COLO668 (cell line): ENCODE results near the gene FKRP.
"Not testable (repeated sequence)": the region's sequence is repeated elsewhere in the genome, so short reads cannot be mapped to it uniquely, and the experiment has no call there.

ENCODE experiments used
- DNase-seq: peaks from one replicate; lab custom pipeline; 2025; ENCODE audit not compliant: unreplicated experiment; lab: John Stamatoyannopoulos, UW

The FKRP gene

DNA sequence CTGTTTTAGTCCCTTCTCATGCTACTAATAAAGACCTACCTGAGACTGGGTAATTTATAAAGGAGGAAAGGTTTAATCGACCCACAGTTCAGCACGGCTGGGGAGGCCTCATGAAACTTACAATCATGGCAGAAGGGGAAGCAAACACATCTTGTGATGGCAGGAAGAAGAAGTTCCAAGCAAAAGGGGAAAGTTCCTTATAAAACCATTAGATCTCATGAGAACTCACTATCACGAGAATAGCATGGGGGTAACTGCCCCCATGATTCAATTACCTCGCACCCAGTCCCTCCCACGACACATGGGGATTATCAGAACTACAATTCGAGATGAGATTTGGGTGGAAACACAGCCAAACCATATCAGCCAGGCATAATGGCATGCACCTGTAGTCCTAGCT, 13.3 kb downstream of the FKRP start:
- no peak for DNase-seq

DNA sequence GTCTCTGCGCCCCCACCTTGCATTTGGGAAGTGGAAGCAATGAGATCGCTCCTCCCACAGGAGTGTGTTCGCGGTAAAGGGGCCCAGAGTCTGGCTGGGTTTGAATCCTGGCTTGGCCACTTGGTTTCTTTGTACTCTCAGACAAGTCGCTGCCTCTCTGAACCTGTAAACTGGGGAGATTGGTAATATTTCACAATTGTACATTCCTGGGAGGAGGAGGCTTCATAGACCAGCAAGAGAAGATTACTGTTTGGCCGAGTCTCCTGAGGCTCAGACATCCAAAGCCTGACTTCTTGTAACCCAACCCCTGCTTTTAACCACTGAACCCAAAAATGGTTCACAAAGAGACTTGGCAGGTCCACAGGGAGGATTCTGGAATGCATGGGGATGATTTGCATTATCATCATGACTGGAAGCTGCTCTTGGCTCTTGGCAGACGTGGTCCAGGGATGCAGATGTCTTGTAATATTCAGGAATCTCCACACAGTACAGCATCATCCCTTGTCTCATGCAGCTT, 14.0 kb downstream of the FKRP start:
- DNase-seq = no peak

DNA sequence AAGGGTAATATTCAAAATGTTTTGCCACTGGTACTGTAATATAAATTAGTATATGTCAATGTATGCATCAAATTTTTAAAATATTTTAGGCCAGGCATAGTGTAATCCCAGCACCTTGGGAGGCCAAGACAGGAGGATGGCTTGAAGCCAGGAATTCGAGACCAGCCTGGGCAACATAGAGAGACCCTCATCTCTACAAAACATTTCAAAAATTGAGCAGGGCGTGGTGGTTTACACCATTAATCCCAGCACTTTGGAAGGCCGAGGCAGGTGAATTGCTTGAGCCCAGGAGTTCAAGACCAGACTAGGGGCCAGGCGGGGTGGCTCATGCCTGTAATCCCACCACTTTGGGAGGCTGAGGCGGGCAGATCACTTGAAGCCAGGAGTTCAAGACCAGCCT, 14.5 kb downstream of the FKRP start:
- no peak for DNase-seq

DNA sequence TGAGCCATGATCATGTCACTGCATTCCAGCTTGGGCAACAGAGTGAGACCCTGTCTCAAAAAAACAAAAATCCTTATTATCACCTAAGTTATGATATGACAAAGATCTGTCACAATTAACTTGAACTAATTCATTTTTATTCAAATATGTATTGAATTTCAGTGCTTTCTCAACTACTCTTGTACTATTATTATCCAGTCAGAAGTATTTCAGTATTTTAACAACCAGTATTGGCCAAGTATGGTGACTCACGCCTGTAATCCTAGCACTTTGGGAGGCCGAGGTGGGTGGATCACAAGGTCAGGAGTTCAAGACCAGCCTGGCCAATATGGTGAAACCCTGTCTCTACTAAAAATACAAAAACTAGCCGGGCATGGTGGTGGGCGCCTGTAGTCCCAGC, 15.0 kb downstream of the FKRP start:
- DNase-seq = not testable (repeated sequence)

DNA sequence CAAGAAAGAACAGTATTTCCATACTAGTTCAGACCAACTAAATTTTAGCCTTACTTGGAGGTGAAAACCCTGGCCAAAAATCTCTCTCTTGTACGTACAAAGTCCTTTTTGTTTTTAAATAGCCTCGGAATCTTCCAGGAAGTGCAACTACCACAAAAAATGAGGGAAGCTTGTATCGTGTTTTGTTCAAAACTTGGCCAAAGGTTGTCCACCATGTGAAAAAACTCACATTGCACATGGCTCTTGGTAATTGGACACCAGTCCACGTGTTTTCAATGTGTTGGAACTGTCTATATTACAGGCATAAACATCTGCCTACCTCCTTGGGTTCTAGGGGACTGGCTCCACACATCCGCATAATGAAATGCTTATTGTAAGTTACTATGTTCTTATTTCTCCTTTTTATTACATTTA, 15.6 kb downstream of the FKRP start:
- DNase-seq = no peak

DNA sequence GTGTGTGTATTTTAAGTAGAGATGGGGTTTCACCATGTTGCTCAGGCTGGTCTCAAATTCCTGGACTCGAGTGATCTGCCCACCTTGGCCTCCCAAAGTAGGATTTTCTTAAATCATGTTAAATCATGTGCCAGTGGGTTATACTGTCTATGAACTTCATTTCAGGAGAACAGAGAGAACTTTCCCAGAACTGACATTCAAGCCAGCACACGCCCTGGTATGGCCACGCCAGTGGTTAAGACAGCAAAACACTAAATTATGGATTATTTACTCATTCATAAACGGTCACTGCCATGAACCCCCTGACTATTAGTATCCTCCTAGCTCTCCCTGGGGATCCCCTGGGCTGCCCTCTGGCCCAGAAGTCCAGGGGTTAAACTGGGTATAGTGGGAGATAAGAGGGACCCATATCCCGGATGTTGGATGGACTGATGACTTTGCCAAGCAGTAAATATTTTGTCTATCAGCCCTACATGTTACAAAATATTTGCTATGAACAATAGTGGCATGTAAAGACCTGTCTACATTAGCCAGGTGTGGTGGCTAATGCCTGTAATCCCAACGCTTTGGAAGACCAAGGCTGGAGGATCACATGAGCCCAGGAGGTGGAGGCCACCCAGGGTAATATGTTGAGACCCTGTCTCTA, 16.5 kb downstream of the FKRP start:
- peak; percentile 13 for DNase-seq

DNA sequence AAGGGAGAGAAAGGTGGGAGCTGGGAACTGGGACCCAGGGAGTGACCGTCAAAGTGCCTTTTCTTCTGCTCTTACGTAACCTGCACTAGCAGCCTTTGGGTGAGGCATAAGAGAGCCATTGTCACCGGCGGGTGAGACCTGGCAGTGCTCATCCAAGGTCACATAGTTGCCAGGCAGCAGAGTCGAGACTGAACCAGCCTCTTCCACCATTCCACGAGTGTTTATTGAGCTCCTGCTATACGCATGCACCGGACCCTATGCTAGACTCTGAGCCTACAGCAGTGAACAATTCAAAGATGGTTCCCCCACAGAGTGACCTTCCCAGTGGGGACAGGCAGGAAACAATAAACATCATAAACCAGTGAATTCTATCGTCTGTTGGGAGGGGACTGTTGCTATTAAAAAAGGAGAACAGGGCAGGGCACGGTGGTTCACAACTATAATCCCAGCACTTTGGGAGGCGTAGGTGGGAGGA, 19.0 kb downstream of the FKRP start:
- DNase-seq = no peak

DNA sequence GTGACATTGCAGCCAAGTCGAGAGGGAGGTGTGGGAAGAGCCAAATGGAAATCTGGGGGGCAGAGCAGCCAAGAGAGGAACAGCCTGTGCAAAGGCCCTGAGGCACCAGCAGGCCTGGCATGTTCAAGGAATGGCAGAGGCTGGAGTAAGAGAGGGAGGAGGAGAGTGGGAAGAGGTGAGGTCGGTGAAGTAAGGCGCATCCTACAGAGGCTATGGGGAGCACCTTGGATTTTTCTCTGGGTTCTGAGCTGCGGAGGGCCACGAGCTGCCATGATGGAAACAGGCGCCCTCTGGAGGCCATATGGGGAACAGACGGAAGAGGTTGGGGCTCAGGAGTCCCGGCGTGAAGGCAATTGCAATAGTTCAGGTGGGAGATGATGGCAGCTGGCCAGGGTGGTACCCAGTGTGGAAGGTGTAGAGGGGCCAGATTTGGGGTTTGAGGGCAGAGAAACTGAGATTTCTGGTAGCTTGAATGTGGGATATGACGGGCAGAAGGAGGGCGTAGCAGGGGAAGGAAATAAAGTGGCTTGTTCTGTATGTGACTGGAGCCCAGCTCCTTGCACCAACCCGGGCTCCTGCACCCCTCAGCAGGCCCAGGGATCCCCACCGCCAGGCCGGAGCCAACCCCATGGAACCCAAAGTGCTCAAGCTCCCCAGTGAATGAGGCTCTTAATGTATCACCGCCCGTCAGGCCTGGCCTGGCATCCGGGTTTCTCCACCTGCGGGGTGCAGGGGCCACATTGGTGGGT, 20.9 kb downstream of the FKRP start:
- peak; percentile 43 for DNase-seq

DNA sequence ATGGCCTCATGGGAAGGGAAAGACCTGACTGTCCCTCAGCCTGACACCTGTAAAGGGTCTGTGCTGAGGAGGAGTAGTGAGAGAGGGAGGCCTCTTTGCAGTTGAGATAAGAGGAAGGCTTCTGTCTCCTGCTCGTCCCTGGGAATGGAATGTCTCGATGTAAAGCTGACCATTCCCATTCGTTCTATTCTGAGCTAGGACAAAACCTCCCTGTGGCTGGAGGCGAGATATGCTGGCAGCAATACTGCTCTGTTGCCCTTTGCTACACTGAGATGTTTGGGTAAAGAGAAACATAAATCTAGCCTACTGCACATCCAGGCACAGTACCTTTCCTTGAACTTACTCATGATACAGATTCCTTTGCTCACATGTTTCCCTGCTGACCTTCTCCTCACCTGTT, 22.9 kb downstream of the FKRP start:
- not testable (repeated sequence) for DNase-seq

DNA sequence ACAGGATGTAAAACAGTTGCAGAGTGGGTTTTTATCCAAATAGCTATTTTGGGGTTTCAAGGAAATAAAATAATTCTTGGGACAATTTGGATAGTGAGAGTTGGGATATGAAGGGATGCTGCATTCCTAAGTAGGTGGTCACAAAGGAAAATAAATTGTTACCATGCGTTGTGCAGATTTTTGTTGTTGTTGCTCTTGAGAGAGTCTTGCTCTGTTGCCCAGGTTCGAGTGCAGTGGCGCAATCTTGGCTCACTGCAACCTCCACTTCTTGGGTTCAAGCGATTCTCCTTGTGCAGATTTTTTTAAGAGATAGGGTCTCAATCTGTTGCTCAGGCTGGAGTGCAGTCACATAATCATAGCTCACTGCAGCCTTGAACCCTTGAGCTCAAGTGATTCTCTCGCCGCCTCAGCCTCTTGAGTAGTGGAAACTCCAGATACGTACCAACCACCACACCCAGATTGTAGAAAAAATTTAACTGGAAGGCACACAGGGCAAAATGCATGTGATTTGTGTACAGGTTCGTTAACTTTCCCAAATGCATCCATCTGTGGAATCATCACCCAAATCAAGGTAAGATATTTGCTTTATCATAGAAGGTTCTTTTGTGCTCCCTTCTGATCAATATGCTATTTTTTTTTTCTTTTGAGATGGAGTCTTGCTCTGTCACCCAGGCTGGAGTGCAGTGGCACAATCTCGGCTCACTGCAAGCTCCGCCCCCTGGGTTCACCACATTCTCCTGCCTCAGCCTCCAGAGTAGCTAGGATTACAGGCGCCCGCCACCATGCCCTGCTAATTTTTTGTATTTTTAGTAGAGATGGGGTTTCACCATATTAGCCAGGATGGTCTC, 26.5 kb downstream of the FKRP start:
- no peak for DNase-seq

DNA sequence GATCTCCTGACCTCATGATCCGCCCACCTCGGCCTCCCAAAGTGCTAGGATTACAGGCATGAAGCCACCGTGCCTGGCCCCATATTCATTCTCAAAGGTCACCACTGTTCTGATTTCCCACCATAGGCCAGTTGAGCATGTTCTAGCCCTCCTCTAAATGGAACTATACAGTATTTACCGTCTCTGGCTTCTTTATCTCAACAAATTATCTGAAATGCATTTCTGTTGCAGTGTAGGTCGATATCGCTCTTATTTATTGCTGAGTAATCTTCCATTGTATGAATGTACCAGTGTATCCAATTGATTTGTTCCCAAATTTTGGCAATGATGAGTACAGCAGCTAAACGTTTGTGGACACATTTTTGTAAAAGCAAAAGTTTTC, 27.2 kb downstream of the FKRP start:
- no peak for DNase-seq

DNA sequence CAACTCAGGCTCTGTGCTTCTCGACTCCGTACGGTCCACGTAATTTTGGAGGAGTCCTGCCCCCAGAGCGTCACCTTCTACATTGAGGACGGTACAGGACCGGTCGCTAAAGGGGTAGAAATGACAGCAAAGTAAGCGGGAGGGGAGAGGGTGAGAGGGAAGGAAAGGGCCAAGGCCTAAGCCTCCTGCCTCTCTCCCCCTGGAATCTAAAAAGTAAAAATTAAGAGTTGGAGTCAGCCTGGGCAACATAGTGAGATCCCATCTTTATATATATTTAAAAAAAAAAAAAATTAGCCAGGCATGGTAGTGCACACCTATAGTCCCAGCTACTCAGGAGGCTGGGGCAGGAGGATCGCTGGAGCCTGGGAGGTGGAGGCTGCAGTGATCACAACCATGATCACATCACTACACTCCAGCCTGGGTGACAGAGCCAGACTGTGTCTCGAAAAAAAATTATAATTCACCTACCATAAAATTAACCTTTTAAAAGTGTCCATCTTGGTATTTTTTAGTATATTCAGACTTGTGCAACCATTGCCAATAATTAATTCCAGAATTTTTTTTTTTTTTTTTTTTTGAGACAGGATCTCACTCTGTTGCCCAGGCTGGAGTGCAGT, 29.9 kb downstream of the FKRP start:
- DNase-seq = no peak

DNA sequence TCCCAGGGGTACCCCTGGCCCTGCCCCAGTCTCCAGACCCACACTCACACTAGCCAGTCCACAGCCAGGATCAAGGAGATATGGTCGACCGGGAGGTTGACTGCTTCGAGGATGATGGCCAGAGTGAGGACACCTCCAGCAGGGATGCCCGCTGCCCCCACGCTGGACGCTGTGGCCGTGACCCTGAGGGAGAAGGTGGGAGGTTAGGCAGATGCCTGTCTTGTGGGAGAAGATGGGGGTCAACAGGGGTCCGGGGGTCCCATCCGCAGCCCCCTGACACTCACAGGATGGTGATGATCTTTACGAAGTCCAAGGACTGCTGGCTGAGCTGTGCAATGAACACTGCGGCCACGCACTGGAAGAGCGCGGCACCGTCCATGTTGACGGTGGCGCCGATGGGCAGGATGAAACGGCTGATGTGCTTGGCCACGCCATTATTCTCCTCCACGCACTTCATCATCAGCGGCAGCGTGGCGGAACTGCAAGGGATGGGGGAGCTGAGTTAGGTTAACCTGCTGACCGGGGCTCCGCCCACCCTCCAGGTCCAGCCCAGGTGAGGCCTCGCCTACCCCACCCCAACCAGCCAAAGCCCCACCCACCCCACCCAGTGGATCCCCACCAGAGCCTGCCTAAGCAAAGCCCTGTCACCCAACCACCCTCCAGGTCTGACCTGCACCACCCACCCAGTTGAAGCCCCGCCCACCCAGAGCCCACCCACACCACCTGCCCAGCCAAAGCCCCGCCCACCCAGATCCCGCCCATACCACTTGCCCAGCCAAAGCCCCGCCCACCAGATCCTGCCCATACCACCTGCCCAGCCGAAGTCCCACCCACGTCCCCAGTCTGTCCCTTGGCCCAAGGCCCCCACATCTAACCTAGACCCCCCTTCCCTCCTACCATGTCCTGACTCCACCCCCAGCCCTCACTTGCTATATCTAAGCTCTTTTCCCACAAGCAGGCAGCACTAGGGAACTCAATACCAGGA, 31.4 kb downstream of the FKRP start:
- peak; percentile 46 for DNase-seq

DNA sequence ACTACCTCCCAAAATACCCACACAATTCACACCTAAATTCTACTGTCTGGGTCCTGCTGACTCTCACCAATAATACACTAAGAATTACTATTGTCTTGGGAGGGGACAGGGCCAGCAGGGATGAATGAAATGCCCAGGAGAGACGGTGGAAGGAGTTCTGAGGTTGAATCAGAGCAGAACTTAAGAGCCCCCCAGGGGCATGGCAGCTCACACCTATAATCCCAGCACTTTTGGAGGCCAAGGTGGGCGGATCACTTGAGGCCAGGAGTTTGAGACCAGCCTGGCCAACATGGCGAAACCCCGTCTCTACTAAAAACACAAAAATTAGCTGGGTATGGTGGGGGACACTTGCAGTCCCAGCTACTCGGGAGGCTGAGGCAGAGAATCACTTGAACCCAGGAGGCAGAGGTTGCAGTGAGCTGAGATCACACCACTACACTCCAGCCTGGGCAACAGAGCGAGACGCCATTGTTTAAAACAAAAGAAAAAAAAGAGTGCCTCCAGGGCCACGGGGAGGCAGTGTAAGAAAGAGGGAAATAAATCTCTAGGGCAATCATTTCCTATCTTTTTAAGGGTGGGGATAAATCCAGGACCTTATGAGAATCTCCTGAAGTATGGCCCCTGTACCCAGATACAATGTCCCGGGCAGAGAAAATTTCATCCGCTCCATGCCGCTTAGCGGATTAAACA, 32.2 kb downstream of the FKRP start:
- not testable (repeated sequence) for DNase-seq

DNA sequence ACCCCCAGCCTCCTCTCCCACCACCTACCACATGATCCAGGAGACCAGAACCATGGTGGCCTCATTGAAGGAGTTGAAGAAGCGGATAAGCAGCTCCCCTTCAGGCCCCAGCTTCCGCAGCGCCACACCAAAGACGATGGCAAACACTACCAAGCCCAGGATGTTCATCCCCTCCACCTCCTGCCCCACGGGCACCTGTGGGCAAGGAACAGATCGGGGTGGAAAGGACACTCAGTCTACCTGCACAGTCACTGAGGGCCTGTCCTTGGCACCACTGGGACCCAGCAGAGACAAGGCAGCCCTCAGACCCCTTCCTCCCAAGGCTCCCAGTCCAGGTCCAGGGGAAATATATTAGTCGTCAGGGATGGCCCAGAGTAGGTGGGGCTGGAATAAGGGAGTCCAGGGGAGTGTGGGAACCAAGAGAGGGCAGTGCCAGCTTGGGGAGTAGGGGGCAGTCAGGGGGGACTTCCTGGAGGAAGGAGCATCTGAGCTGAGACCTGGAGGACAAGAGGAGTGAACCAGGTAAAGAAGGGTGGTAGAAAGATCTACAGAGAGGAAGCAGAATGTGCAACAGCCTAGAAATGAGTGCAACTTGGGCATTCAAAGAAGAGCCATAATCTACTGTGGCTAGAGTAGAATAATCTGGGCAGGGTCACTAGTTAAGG, 36.6 kb downstream of the FKRP start:
- DNase-seq = no peak

DNA sequence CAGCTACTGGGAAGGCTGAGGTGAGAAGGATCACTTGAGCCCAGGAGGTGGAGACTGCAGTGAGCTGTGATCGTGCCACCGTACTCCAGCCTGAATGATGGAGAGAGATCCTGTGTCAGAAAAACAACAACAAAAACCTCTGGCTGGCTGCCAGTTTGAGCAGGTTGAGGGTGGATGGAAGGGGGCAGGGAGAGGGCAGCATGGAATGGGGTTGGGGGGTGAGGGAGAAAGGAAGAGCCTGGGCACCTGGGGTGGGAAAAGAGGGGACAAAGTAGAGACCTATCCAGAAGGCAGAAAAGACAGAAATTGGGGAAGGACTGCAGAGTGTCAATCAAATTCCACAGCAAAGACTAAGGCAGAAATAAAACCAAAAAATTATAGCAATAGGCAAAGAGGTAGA, 37.8 kb downstream of the FKRP start:
- DNase-seq = peak; percentile 81

DNA sequence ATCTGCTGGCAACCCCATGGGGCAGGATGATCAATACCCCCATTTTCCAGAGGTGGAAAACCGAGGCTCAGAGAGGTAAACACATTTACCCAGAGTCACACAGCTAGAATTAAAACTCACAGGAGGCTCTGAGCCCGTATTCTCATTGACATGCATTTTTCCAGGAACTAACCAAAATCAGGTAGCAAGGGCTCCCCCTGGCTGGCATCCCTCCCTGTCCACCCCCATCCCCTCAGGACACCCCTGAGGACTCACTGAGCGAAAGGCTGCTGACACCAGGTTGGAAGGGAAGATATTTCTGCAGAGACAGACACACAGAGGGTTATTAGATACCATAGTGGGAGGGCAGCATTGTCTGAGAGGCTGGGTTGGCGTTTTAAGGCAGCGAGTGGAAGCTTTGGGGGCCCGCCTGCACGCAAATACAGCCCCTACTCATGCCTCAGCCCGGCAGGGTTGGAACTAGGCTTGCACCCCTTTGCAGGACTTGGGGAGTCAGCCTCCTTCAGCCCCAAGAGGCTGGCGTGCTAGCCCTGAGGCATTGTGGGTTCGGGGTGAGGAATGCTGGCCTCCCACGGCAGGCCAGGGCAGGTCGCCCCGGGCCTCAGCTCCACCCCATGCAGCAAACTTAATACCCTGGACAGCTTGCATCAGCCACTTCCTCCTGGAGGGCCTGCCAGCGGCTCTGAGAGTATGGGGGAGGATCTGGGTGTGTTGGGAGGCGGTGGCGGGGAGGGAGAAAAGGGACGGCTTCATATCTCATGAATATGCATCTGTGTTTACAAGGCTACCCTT, 38.6 kb downstream of the FKRP start:
- DNase-seq = peak; percentile 78
